ENCODE data around the gene NPY. TPM values are rescaled to one million over a fixed set of nuclear protein-coding genes. Genes with fewer than 3 reads are reported as not detected.

NPY gene
- total RNA-seq, 1 experiment from 2014 or later: not detected

GRCh38 chr7:24304494-24305095 is 20.6 kb downstream of the NPY start:
- no peak for DNase-seq (ENCODE audit: low read depth, low spot score)
- Histone ChIP-seq H3K4me3 (replicated peaks in 1 of 2; ENCODE audit: low read depth in 1 of 2, low read length in 2 of 2) (no peak overlapping the region), H3K36me3 (ENCODE audit: control insufficient read depth in 1 of 2, insufficient read depth in 2 of 2, low read length in 2 of 2) (no peaks in the 10 kb centered on the region), H3K9ac (ENCODE audit: low read length) (no peak overlapping the region), H3K27me3 (ENCODE audit: insufficient read depth, low read length) (peaks cover 5% of the 10 kb centered on the region), H2AFZ (ENCODE audit: low read depth, low read length, poor library complexity, severe bottlenecking) (no peak overlapping the region), H3K79me2 (ENCODE audit: insufficient read depth, low read length) (no peaks in the 10 kb centered on the region), H3K9me2 (ENCODE audit: insufficient read depth) (no peaks in the 10 kb centered on the region), H3K9me3 (ENCODE audit: control insufficient read depth in 1 of 2, insufficient read depth in 1 of 2, low read depth in 1 of 2, low read length in 2 of 2) (no peaks in the 10 kb centered on the region), H4K20me1 (ENCODE audit: insufficient read depth) (no peaks in the 10 kb centered on the region), H3K27ac (ENCODE audit: low read depth, low read length) (no peak overlapping the region), H3K4me1 (ENCODE audit: control insufficient read depth in 1 of 2, insufficient read depth in 2 of 2, low read length in 2 of 2) (no peaks in the 10 kb centered on the region), H3K4me2 (ENCODE audit: low read length) (no peak overlapping the region)
- ChIA-PET POLR2A (no interaction called here), RAD21 (ENCODE audit: low non-redundant PET in 1 of 2, low total read pairs in 2 of 2, uncharacterized antibody in 2 of 2, unreplicated experiment in 2 of 2) (no interaction called here), CTCF (no interaction called here)
- no TSS peak for BruUV-seq (replicated peaks)
- no peak for ATAC-seq
- intact Hi-C loops (cut with micrococcal nuclease): no loop called here
- TF ChIP-seq POLR2A (IDR thresholded peaks at IDR 0.05; ENCODE audit: borderline replicate concordance, extremely low read depth, insufficient read depth, insufficient read length): no peak
- TF ChIP-seq CTCF (IDR thresholded peaks at IDR 0.05 in 2 of 3, conservative IDR thresholded peaks at IDR 0.05 in 1 of 3; ENCODE audit: borderline replicate concordance in 1 of 3, insufficient read depth in 1 of 3, low read depth in 2 of 3, low read length in 2 of 3): no peak
- no peak for TF ChIP-seq SP1 (IDR thresholded peaks at IDR 0.05; ENCODE audit: low read depth)
- TF ChIP-seq CEBPB (IDR thresholded peaks at IDR 0.05; ENCODE audit: low read depth): no peak

GRCh38 chr7:24307326-24307725 is 23.3 kb downstream of the NPY start:
- DNase-seq (ENCODE audit: low read depth, low spot score) (no peak), ATAC-seq (no peak)
- no peaks in the 10 kb centered on the region for H3K9me3 ChIP-seq (ENCODE audit: control insufficient read depth in 1 of 2, insufficient read depth in 1 of 2, low read depth in 1 of 2, low read length in 2 of 2)
- no peaks in the 10 kb centered on the region for H4K20me1 ChIP-seq (ENCODE audit: insufficient read depth)
- no peaks in the 10 kb centered on the region for H3K36me3 ChIP-seq (ENCODE audit: control insufficient read depth in 1 of 2, insufficient read depth in 2 of 2, low read length in 2 of 2)
- H3K4me2 ChIP-seq (ENCODE audit: low read length): no peak overlapping the region
- POLR2A ChIA-PET: no interaction called here
- BruUV-seq (replicated peaks): no TSS peak
- no peaks in the 10 kb centered on the region for H3K79me2 ChIP-seq (ENCODE audit: insufficient read depth, low read length)
- H2AFZ ChIP-seq (ENCODE audit: low read depth, low read length, poor library complexity, severe bottlenecking): no peak overlapping the region
- H3K4me1 ChIP-seq (ENCODE audit: control insufficient read depth in 1 of 2, insufficient read depth in 2 of 2, low read length in 2 of 2): no peaks in the 10 kb centered on the region
- no peak overlapping the region for H3K9ac ChIP-seq (ENCODE audit: low read length)
- RAD21 ChIA-PET (ENCODE audit: low non-redundant PET in 1 of 2, low total read pairs in 2 of 2, uncharacterized antibody in 2 of 2, unreplicated experiment in 2 of 2): no interaction called here
- peaks cover 5% of the 10 kb centered on the region for H3K27me3 ChIP-seq (ENCODE audit: insufficient read depth, low read length)
- H3K4me3 ChIP-seq (replicated peaks in 1 of 2; ENCODE audit: low read depth in 1 of 2, low read length in 2 of 2): no peak overlapping the region
- CTCF ChIA-PET: interaction anchor here (0.9 kb wide), 1 partner anchor 11 kb away, joined by 6 read pairs; no protein-coding TSS in a partner anchor
- no peak overlapping the region for H3K27ac ChIP-seq (ENCODE audit: low read depth, low read length)
- intact Hi-C loops (cut with micrococcal nuclease): no loop called here
- no peaks in the 10 kb centered on the region for H3K9me2 ChIP-seq (ENCODE audit: insufficient read depth)
- TF ChIP-seq CBX3 (IDR thresholded peaks at IDR 0.05; ENCODE audit: low read depth): no peak
- no peak for TF ChIP-seq POLR2A (IDR thresholded peaks at IDR 0.05; ENCODE audit: borderline replicate concordance, extremely low read depth, insufficient read depth, insufficient read length)
- TF ChIP-seq SP1 (IDR thresholded peaks at IDR 0.05; ENCODE audit: low read depth): no peak
- no peak for TF ChIP-seq JUND (IDR thresholded peaks at IDR 0.05)
- no peak for TF ChIP-seq EZH2 (IDR thresholded peaks at IDR 0.05)
- TF ChIP-seq ZBTB33 (IDR thresholded peaks at IDR 0.05; ENCODE audit: extremely low read depth, insufficient replicate concordance, low read length): no peak
- no peak for TF ChIP-seq EGR1 (IDR thresholded peaks at IDR 0.05; ENCODE audit: low read depth)
- TF ChIP-seq TCF7L2 (IDR thresholded peaks at IDR 0.05; ENCODE audit: borderline replicate concordance, extremely low read depth, insufficient read depth, insufficient read length): no peak
- TF ChIP-seq CTCF (IDR thresholded peaks at IDR 0.05 in 2 of 3, conservative IDR thresholded peaks at IDR 0.05 in 1 of 3; ENCODE audit: borderline replicate concordance in 1 of 3, insufficient read depth in 1 of 3, low read depth in 2 of 3, low read length in 2 of 3): no peak
- TF ChIP-seq YY1 (IDR thresholded peaks at IDR 0.05; ENCODE audit: extremely low read depth, insufficient replicate concordance, low read depth, low read length): no peak
- no peak for TF ChIP-seq RAD21 (IDR thresholded peaks at IDR 0.05; ENCODE audit: low read depth)
- no peak for TF ChIP-seq ZFX (IDR thresholded peaks at IDR 0.05)
